ENCODE data around the gene MICAL2. TPM values are rescaled to one million over a fixed set of nuclear protein-coding genes. Genes with fewer than 3 reads are reported as not detected.

The MICAL2 gene
- total RNA-seq, 2 experiments from 2014 or later = not detected

DNA sequence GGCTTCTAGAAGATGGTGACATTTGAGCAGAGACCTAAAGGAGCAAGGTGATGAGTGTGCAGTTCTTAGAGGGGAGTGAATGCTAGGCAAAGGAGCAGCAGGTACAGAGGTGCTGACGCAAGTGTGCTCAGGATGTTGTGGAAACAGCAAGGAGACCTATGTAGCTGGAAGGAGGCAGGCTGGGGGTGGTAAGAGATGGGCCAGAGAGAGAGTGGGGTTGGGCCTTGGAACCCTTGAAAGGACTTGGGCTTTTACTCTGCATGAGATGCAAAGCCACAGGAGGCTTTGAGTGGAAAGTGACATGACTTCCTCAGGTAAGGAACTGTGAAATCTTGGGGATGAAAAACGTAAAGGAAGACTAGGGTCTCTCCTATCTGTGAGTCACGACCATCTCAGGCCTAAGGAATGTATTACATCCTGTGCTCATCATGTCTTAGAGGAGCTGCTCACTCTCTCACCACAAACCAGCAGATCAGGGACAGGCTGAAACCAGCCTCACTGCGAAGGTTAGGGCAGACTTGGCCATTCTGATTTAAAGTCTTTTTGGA lies 65.4 kb downstream of the MICAL2 start:
- Histone ChIP-seq H3K9me2 (ENCODE audit: insufficient read depth, low read length) (no peaks in the 10 kb centered on the region), H3K4me3 (ENCODE audit: low read depth, low read length, poor library complexity, severe bottlenecking) (no peak overlapping the region), H3K27ac (ENCODE audit: low read depth, low read length, poor library complexity, severe bottlenecking) (no peak overlapping the region), H2AFZ (ENCODE audit: low read length) (no peak overlapping the region), H3K4me1 (ENCODE audit: insufficient read depth, low read length, poor library complexity, severe bottlenecking) (no peaks in the 10 kb centered on the region), H3K4me2 (ENCODE audit: low read length) (no peak overlapping the region), H4K20me1 (ENCODE audit: insufficient read depth, low read length) (no peaks in the 10 kb centered on the region), H3K79me2 (ENCODE audit: insufficient read depth, low read depth, low read length) (no peaks in the 10 kb centered on the region), H3K9me3 (ENCODE audit: low read length) (no peaks in the 10 kb centered on the region), H3K36me3 (ENCODE audit: insufficient read depth, low read length) (no peaks in the 10 kb centered on the region)
- CTCF ChIA-PET (ENCODE audit: unreplicated experiment) = no interaction called here
- BruUV-seq (replicated peaks) = no TSS peak
- intact Hi-C loops (cut with micrococcal nuclease; ENCODE audit: unreplicated experiment) = no loop called here
- TF ChIP-seq, protein P1, sequence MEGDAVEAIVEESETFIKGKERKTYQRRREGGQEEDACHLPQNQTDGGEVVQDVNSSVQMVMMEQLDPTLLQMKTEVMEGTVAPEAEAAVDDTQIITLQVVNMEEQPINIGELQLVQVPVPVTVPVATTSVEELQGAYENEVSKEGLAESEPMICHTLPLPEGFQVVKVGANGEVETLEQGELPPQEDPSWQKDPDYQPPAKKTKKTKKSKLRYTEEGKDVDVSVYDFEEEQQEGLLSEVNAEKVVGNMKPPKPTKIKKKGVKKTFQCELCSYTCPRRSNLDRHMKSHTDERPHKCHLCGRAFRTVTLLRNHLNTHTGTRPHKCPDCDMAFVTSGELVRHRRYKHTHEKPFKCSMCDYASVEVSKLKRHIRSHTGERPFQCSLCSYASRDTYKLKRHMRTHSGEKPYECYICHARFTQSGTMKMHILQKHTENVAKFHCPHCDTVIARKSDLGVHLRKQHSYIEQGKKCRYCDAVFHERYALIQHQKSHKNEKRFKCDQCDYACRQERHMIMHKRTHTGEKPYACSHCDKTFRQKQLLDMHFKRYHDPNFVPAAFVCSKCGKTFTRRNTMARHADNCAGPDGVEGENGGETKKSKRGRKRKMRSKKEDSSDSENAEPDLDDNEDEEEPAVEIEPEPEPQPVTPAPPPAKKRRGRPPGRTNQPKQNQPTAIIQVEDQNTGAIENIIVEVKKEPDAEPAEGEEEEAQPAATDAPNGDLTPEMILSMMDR (conservative IDR thresholded peaks at IDR 0.05; ENCODE audit: low read length) = no peak
- no peak for TF ChIP-seq EZH2phosphoT487 (IDR thresholded peaks at IDR 0.05; ENCODE audit: borderline replicate concordance, low read depth, low read length)
- no peak for DNase-seq (ENCODE audit: low spot score)
- POLR2A ChIA-PET = no interaction called here

DNA sequence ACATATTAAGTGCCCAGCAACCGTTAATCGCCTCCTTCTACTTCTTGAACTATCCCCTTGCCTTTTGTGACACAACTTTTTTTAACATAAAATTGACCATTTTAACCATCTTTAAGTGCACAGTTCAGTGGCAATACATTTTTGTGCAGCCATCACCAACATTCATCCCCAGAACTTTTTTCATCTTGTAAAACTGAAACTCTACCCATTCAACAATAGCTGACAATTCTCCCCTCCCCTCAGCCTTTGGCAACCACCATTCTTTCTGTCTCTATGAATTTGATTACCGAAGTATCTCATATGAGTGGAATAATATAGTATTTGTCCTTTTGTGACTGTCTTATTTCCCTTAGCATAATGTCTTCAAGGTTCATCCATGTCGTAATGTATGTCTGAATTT lies 66.0 kb downstream of the MICAL2 start:
- H3K4me2 ChIP-seq (ENCODE audit: low read length) = no peak overlapping the region
- TF ChIP-seq, protein P1 (conservative IDR thresholded peaks at IDR 0.05; ENCODE audit: low read length) = no peak
- no peak for TF ChIP-seq EZH2phosphoT487 (IDR thresholded peaks at IDR 0.05; ENCODE audit: borderline replicate concordance, low read depth, low read length)
- intact Hi-C loops (cut with micrococcal nuclease; ENCODE audit: unreplicated experiment) = no loop called here
- H3K9me2 ChIP-seq (ENCODE audit: insufficient read depth, low read length) = no peaks in the 10 kb centered on the region
- CTCF ChIA-PET (ENCODE audit: unreplicated experiment) = no interaction called here
- H2AFZ ChIP-seq (ENCODE audit: low read length) = no peak overlapping the region
- H4K20me1 ChIP-seq (ENCODE audit: insufficient read depth, low read length) = no peaks in the 10 kb centered on the region
- no peak for DNase-seq (ENCODE audit: low spot score)
- POLR2A ChIA-PET = no interaction called here
- H3K9me3 ChIP-seq (ENCODE audit: low read length) = no peaks in the 10 kb centered on the region
- H3K79me2 ChIP-seq (ENCODE audit: insufficient read depth, low read depth, low read length) = no peaks in the 10 kb centered on the region
- BruUV-seq (replicated peaks) = no TSS peak
- H3K27ac ChIP-seq (ENCODE audit: low read depth, low read length, poor library complexity, severe bottlenecking) = no peak overlapping the region
- no peaks in the 10 kb centered on the region for H3K36me3 ChIP-seq (ENCODE audit: insufficient read depth, low read length)
- H3K4me3 ChIP-seq (ENCODE audit: low read depth, low read length, poor library complexity, severe bottlenecking) = no peak overlapping the region
- no peaks in the 10 kb centered on the region for H3K4me1 ChIP-seq (ENCODE audit: insufficient read depth, low read length, poor library complexity, severe bottlenecking)

DNA sequence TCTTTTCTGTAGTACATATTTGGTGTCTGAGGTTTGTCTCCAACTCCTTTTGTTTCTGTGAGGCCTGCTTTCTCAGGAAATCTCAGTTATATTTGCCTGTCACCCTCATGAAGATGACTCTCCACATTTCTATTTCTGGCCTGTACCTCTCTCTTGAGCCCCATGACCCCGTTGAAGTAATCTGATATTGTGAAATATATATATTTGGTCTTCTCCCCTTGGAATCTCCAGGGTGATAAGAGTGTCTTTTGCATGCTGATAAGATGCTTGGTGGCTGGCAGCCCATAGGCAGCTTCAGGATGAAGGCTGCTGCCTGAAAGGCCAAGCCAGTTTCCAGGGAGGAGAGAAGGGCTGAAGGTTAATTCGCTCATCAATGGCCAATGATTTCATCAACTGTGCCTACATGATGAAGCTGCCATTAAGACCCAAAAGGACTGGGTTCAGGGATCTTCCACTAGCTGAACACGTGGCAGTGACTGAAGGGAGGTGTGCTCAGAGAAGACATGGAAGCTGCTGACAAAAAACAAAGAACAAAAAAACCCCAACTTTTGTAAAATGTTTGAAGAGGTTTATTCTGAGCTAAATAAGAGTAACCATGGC lies 67.4 kb downstream of the MICAL2 start:
- ChIA-PET CTCF (ENCODE audit: unreplicated experiment) (interaction anchor here (0.6 kb wide), 1 partner anchor 9 kb away, joined by 3 read pairs; no protein-coding TSS in a partner anchor), POLR2A (interaction anchor here (0.6 kb wide), 1 partner anchor 53 kb away, joined by 3 read pairs; no protein-coding TSS in a partner anchor)
- H3K27ac ChIP-seq (ENCODE audit: low read depth, low read length, poor library complexity, severe bottlenecking) = no peak overlapping the region
- no peaks in the 10 kb centered on the region for H3K4me1 ChIP-seq (ENCODE audit: insufficient read depth, low read length, poor library complexity, severe bottlenecking)
- H4K20me1 ChIP-seq (ENCODE audit: insufficient read depth, low read length) = no peaks in the 10 kb centered on the region
- no peak overlapping the region for H3K4me3 ChIP-seq (ENCODE audit: low read depth, low read length, poor library complexity, severe bottlenecking)
- no peaks in the 10 kb centered on the region for H3K9me2 ChIP-seq (ENCODE audit: insufficient read depth, low read length)
- no peak overlapping the region for H3K4me2 ChIP-seq (ENCODE audit: low read length)
- no peak for DNase-seq (ENCODE audit: low spot score)
- BruUV-seq (replicated peaks) = no TSS peak
- intact Hi-C loops (cut with micrococcal nuclease; ENCODE audit: unreplicated experiment) = no loop called here
- H2AFZ ChIP-seq (ENCODE audit: low read length) = no peak overlapping the region
- H3K79me2 ChIP-seq (ENCODE audit: insufficient read depth, low read depth, low read length) = no peaks in the 10 kb centered on the region
- TF ChIP-seq, protein P1 (conservative IDR thresholded peaks at IDR 0.05; ENCODE audit: low read length) = no peak
- no peak for TF ChIP-seq EZH2phosphoT487 (IDR thresholded peaks at IDR 0.05; ENCODE audit: borderline replicate concordance, low read depth, low read length)
- H3K36me3 ChIP-seq (ENCODE audit: insufficient read depth, low read length) = no peaks in the 10 kb centered on the region
- no peaks in the 10 kb centered on the region for H3K9me3 ChIP-seq (ENCODE audit: low read length)

Measured in OCI-LY7 (cell line).